ENCODE results near the gene MRPS17.
A peak's percentile ranks its signal among the peaks of the same experiment; 100 is the strongest.

The MRPS17 gene

DNA sequence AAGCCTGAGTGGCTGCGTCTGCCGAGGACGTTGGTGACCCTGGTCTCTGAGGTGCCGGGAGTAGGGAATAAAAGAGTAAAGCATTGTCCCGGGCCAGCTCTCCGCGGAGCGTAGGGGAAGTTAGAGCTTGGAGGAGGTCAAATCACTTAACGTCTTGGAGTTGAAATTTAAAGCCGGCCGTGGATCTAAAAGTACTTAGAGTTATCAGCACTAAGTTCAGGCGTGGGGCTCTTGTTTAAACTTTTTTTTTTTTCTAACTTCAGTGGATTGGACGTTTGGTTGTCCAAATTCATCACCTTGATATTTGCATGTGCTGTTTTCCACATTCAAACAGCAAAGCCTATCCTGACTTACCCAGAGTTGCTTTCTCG is 13.4 kb downstream of the MRPS17 start:
- 0 out of 2 replicates have a peak, but pooled peaks have one; percentile 24 for TF ChIP-seq TAF1 (IDR thresholded peaks at IDR 0.05; ENCODE audit: borderline replicate concordance, insufficient read depth, low read length)
- no peak for TF ChIP-seq SIN3A (IDR thresholded peaks at IDR 0.05; ENCODE audit: borderline replicate concordance, insufficient read depth, low read length)

DNA sequence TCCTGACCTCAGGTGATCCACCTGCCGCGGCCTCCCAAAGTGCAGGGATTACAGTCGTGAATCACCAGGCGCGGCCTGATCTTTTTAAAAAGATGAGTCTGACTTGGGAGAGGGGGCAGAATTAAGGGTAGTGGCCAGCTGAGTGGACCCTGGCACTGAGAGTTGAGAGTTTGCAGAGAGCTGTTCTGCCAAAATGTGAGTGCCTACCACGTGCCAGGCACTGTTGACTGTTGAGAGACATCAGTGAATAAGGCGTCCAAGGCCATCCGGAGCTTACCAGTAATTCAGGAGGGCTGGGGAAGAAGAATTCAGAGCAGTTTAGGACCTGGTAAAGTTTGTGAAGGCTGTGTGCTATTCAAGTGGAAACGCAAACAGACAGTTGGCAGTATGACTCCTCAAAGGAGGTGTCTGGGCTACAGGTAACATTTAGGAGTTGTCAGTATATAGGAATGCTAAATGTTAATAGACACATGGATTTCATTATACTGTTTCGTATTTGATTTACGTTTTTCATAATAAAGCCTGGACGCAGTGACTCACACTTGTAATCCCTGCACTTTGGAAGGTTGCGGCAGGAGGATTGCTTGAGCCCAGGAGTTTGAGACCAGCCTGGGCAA is 14.2 kb downstream of the MRPS17 start:
- TF ChIP-seq, protein P1, sequence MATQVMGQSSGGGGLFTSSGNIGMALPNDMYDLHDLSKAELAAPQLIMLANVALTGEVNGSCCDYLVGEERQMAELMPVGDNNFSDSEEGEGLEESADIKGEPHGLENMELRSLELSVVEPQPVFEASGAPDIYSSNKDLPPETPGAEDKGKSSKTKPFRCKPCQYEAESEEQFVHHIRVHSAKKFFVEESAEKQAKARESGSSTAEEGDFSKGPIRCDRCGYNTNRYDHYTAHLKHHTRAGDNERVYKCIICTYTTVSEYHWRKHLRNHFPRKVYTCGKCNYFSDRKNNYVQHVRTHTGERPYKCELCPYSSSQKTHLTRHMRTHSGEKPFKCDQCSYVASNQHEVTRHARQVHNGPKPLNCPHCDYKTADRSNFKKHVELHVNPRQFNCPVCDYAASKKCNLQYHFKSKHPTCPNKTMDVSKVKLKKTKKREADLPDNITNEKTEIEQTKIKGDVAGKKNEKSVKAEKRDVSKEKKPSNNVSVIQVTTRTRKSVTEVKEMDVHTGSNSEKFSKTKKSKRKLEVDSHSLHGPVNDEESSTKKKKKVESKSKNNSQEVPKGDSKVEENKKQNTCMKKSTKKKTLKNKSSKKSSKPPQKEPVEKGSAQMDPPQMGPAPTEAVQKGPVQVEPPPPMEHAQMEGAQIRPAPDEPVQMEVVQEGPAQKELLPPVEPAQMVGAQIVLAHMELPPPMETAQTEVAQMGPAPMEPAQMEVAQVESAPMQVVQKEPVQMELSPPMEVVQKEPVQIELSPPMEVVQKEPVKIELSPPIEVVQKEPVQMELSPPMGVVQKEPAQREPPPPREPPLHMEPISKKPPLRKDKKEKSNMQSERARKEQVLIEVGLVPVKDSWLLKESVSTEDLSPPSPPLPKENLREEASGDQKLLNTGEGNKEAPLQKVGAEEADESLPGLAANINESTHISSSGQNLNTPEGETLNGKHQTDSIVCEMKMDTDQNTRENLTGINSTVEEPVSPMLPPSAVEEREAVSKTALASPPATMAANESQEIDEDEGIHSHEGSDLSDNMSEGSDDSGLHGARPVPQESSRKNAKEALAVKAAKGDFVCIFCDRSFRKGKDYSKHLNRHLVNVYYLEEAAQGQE (IDR thresholded peaks at IDR 0.05; ENCODE audit: insufficient read depth in 1 of 2, low read depth in 2 of 2, low read length in 2 of 2): no peak
- TF ChIP-seq TAF1 (IDR thresholded peaks at IDR 0.05; ENCODE audit: borderline replicate concordance, insufficient read depth, low read length) (no peak), POLR2AphosphoS5 (IDR thresholded peaks at IDR 0.05; ENCODE audit: low read depth, low read length) (no peak), SIN3A (IDR thresholded peaks at IDR 0.05; ENCODE audit: borderline replicate concordance, insufficient read depth, low read length) (no peak), FOXP2 (optimal IDR thresholded peaks at IDR 0.05; ENCODE audit: borderline replicate concordance, extremely low read depth, extremely low read length, insufficient read depth) (no peak)

DNA sequence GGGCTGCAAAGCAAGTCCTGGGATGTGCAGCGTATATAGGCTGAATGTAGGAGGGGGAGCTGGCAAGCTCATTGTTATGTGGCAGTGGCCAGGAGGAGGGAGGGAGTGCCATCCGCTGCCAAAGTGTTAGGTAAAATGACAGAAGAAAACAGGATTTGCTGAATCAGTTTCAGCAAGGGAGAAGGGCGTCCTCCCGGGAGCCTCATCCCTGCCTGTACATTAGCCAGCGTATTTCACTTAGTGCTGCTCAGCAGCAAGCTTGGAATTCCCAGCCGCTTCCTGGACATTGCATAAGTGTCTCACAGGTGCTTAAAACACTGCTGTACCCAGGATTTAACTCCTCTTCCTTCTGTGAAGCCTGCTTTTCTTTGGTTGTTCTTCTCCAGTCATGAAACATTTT is 15.2 kb downstream of the MRPS17 start:
- TF ChIP-seq, protein P1 (IDR thresholded peaks at IDR 0.05; ENCODE audit: insufficient read depth in 1 of 2, low read depth in 2 of 2, low read length in 2 of 2): no peak
- TF ChIP-seq SIN3A (IDR thresholded peaks at IDR 0.05; ENCODE audit: borderline replicate concordance, insufficient read depth, low read length) (no peak), POLR2AphosphoS5 (IDR thresholded peaks at IDR 0.05; ENCODE audit: low read depth, low read length) (no peak), FOXP2 (optimal IDR thresholded peaks at IDR 0.05; ENCODE audit: borderline replicate concordance, extremely low read depth, extremely low read length, insufficient read depth) (no peak)

DNA sequence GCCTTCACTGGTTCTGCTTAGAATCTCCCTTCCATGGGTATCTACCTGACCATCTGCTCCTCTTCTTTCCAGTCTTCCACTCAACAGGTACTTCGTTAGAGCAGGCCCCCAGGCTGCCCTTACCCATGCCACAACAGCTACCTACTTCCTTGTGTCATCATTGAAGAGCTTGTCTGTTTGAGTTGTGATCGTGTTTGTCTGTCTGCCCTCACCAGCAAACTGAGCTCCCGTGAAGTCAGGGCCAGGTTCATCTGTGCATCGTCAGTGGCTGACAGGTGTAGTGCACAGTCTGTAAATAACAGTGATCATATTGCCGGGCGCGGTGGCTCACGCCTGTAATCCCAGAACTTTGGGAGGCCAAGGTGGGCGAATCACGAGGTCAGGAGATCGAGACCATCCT is 17.7 kb downstream of the MRPS17 start:
- TF ChIP-seq FOXP2 (optimal IDR thresholded peaks at IDR 0.05; ENCODE audit: borderline replicate concordance, extremely low read depth, extremely low read length, insufficient read depth) (no peak), POLR2AphosphoS5 (IDR thresholded peaks at IDR 0.05; ENCODE audit: low read depth, low read length) (no peak), TAF1 (IDR thresholded peaks at IDR 0.05; ENCODE audit: borderline replicate concordance, insufficient read depth, low read length) (no peak), SIN3A (IDR thresholded peaks at IDR 0.05; ENCODE audit: borderline replicate concordance, insufficient read depth, low read length) (no peak)
- TF ChIP-seq, protein P1 (IDR thresholded peaks at IDR 0.05; ENCODE audit: insufficient read depth in 1 of 2, low read depth in 2 of 2, low read length in 2 of 2): no peak

DNA sequence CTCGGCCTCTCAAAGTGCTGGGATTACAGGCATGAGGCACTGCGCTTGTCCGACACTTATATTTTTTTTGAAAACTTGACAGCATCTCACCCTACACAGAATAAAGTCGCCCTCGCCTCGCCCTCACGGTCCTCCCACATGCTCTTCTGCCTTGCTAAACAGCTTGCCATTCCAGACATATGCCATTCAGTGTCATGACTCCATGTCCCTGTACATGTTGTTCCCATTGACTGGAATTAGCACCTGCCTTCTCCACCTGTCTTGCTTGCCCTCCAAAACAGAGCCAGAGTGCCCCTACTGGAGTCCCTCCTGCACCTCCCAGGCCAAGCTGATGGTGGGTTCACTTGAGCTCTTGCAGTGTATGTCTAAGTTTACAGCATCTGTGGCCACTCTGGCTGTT is 18.9 kb downstream of the MRPS17 start:
- TF ChIP-seq POLR2AphosphoS5 (IDR thresholded peaks at IDR 0.05; ENCODE audit: low read depth, low read length): no peak
- TF ChIP-seq, protein P1 (IDR thresholded peaks at IDR 0.05; ENCODE audit: insufficient read depth in 1 of 2, low read depth in 2 of 2, low read length in 2 of 2): no peak
- no peak for TF ChIP-seq SIN3A (IDR thresholded peaks at IDR 0.05; ENCODE audit: borderline replicate concordance, insufficient read depth, low read length)
- TF ChIP-seq TAF1 (IDR thresholded peaks at IDR 0.05; ENCODE audit: borderline replicate concordance, insufficient read depth, low read length): no peak
- no peak for TF ChIP-seq FOXP2 (optimal IDR thresholded peaks at IDR 0.05; ENCODE audit: borderline replicate concordance, extremely low read depth, extremely low read length, insufficient read depth)

All from PFSK-1 (cell line).